ENCODE measurements around the gene SLIT3.

The SLIT3 gene

DNA sequence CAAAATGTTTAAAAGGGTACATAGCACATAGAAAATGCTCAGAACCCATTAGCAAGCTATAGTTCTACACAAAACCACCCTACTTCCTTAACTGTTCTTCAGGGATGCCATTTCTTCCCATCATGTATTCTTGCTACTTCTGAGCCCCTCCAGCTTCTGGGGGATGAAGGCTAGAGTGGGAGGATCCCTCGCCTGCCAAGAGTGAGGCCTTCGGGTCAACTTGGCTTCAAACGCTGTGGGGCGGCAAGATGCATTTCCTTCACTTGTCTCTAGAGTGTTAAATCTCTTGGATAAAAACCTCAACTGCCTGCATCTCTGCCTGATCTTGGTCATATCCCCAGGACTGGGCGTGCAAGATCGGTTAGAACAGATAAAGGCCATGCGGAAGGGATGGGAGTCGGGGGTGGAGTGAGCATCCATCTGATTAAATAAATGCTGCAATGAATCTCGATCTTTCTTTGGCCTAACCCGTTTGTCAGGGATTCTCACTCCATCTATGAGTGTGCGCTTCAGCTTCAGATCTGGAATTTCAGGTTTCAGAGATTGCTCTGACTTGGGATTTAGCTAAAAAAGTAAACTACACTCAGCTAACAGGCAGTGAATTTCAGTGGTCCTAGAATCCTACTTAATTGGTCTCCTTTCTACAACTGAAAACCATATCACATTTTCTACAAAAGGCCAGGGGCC lies 603.8 kb downstream of the SLIT3 start:
- DNase-seq (ENCODE audit: low spot score): no peak

- no peak for DNase-seq (ENCODE audit: low spot score)
Observed at GRCh38 chr5:168696611-168697010, 604.3 kb downstream of the SLIT3 start.

DNA sequence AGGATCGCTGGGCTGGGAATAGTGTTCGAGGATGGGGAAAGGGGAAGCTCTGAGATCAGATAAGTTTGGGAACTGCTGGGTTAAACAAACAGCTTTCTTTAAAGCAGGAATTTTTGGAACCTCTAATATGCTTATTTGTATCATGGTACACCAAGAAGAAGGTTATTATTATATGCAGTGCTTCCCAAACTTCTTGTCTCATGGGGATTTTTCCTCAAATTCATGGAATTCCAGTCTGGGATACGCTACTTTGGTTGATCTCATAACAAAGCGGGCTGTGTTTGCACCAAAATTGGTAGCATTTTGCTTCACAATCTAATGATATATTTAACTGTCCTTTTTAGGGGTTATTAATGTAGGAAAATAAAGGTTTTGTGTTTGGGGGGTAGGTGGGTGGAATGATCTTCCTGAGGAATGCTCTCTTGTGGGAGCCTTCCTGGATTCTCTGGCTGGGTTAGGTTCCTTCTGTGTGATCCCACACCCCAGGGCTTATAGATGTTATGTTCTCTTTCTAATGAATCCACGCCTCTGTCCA lies 605.6 kb downstream of the SLIT3 start:
- DNase-seq (ENCODE audit: low spot score): no peak

DNA sequence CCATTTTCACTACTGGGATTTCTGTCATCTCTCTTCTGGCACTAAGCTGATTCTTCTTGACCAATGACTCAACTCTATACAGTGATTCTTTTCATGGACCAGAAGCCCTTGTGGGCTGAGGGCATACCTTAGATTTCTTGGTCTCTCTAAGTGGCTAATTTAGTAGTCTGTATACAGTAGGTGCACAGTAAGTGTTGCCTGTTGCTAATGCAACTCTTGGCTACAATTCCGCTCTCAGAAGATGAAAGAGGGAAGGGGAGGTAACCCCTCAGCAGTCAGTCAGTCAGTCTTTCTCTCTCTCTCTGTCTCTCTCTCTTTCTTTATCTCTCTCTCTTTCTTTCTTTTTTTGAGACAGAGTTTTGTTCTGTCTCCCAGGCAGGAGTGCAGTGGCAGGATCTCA lies 606.6 kb downstream of the SLIT3 start:
- DNase-seq (ENCODE audit: low spot score): no peak

DNA sequence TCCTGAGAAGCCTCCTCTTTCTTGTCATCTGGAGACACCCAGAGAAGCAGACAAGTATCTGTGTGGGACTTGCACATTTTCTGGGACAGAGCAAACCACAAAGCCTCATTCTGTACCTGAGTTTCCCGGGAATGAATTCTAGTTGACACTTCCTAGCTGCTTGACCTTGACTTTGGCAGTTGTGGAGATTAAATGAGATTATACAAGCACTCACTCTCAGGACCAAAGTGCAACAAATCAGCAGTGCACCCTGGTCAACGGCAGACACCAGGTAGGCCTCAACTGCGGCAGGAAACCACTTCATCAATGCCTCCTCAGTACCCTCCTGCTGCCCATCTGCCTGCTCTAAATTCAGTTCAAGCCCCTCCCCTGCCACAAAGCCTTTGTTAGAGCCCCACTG lies 607.1 kb downstream of the SLIT3 start:
- no peak for DNase-seq (ENCODE audit: low spot score)

DNA sequence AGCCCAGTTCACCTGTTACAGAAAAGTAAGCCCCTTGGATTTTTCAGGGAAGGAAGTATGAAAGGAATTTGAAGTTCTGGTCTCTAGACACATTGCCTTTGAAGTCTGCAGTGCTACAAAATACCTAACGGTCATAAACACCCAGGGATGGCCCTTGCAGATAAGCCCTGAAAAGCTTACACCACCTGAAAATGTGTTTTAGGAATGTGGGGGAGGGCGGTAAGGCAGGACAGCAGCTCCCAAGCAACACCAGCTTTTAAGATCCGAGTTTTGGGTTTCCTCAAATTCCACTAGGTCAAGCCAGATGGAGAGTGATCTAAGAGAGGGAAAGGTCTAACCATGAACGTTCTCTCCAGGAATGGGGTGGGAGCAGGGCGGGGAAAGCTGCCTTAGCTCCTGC lies 607.6 kb downstream of the SLIT3 start:
- no peak for DNase-seq (ENCODE audit: low spot score)

- DNase-seq (ENCODE audit: low spot score): no peak
Observed at GRCh38 chr5:168691891-168692290, 609.0 kb downstream of the SLIT3 start.

- no peak for DNase-seq (ENCODE audit: low spot score)
Observed at GRCh38 chr5:168689260-168689659, 611.7 kb downstream of the SLIT3 start.

DNA sequence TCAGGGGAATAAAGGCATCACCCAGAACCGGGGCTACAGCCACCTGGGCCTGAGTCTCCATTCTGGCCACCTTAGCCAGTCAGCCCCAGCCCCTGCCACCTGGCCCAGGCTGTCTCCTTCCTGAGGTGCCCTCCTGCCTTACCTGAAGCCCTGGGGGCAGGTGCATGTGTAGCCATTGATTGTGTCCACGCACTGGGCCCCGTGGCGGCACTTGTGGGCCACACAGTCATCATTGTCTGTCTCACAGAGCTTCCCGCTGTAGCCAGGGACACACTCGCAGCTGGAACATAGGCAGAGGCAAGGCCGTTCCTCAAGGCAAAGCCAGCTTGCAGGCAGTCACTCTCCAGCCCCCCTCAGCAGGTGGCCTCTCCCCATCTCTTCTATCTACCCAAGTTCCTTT lies 614.1 kb downstream of the SLIT3 start:
- no peak for DNase-seq (ENCODE audit: low spot score)

DNA sequence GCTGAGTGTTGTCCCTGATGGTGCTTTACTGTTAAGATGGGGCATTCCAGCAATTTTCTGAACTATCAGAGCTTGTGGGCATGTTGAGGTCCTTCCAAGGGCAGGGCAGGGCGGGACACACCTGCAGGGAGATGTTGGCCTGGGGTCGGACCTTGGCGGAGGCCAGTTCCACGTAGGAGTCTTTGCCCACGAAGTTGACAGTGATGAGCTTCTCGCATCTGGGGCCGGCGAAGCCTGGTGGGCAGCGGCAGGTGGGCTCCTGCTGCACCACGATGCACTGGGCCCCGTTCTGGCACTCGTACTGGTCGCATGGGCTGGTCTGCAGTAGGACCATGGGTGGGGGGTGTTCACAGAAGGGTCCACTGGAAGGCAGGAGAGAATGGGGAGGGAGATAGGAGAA lies 615.4 kb downstream of the SLIT3 start:
- DNase-seq (ENCODE audit: low spot score): no peak

- DNase-seq (ENCODE audit: low spot score): no peak
Observed at GRCh38 chr5:168683927-168684295, 617.0 kb downstream of the SLIT3 start.

GRCh38 chr5:168683247-168683926 lies 617.6 kb downstream of the SLIT3 start:
- peak; percentile 41 for DNase-seq (ENCODE audit: low spot score)

GRCh38 chr5:168681556-168682183 lies 619.3 kb downstream of the SLIT3 start:
- DNase-seq (ENCODE audit: low spot score): no peak

GRCh38 chr5:168680395-168680794 lies 620.5 kb downstream of the SLIT3 start:
- no peak for DNase-seq (ENCODE audit: low spot score)

DNA sequence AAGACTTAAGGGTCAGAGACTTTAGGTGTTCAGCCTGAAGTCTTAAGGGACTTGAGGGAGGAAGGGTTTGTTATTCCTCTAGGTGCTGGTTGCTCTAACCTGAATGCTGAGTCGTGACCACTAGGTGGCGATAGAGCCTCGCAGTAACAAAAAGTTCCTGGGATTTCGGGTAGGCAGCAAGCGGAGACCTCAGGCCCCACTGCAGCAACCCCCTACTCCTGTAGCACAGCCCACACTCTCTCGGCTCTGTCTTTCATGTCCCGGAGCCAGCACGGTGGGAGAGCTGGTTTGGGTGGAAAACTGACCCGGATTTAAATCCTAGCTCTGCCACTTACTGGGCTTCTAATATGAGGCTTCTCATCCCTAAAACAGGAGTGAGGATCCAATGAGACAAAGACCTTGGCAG lies 621.4 kb downstream of the SLIT3 start:
- peak; percentile 82 for DNase-seq (ENCODE audit: low spot score)

DNA sequence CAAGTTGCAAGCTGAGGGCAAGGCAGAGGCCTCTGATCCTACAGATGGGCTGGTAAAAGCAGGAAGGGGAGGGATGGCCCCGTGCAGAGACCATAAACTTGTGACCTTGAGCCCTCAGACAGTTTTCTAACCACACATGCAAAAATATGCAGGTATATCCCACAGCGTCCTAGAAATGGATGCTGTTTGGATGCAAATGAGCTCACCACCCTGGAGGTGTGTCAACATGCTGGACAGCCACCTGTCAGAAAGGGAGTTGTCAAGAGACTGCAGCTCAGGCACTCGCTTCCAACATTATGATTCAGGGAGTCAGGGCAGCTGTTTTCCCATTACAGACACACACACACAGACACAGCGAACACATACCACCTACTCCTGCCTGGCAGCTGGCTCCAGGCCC lies 624.4 kb downstream of the SLIT3 start:
- no peak for DNase-seq (ENCODE audit: low spot score)

GRCh38 chr5:168675883-168676408 lies 625.0 kb downstream of the SLIT3 start:
- DNase-seq (ENCODE audit: low spot score): no peak

DNA sequence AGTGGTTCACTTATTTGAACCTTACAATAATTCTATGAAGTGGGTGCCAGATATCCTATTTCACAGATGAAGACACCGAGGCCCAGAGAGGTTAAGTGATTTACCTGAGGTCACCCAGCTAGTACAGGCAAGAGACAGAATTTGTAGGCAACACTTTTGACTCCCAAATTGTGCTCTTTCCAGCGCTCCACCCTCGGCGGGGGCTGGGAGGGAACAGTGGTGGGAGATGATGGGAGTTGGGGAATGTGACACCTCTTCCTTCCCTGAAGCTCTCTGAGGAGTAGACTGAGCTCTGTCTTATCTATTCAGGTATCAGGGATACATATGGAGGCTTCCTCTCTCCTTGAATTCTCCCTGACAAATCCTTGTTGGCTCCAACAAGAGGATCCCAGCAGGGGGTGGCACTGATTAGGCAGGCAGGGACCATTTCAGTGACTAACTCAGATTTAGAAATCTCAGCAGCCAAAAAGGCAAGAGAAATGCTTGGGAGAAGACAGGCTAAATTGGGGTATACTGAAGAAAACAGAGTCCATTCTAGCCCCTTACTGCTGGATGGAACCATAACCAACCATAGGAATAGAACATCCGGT lies 626.0 kb downstream of the SLIT3 start:
- DNase-seq (ENCODE audit: low spot score): no peak

DNA sequence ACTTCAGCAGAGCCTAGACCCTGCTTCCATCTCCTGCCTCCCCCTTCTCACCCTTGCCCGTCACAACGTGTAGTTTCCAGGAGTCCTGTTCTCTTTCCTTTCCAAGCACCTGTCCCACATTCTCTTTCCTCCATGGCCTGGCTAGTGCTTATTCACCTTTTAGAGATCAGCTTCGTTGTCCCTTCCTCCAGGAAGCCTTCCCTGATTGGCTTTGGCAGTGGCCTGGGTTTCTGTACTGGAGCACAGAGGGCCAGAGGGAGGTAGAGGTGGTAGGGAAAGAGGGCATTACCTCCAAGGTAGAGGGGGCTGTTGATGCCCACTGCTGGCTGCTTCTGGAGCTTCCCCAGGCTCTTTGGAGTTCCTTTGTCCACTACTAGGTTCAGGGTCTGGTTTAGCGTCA lies 628.1 kb downstream of the SLIT3 start:
- no peak for DNase-seq (ENCODE audit: low spot score)

- DNase-seq (ENCODE audit: low spot score): no peak
Observed at GRCh38 chr5:168672016-168672415, 628.9 kb downstream of the SLIT3 start.

DNA sequence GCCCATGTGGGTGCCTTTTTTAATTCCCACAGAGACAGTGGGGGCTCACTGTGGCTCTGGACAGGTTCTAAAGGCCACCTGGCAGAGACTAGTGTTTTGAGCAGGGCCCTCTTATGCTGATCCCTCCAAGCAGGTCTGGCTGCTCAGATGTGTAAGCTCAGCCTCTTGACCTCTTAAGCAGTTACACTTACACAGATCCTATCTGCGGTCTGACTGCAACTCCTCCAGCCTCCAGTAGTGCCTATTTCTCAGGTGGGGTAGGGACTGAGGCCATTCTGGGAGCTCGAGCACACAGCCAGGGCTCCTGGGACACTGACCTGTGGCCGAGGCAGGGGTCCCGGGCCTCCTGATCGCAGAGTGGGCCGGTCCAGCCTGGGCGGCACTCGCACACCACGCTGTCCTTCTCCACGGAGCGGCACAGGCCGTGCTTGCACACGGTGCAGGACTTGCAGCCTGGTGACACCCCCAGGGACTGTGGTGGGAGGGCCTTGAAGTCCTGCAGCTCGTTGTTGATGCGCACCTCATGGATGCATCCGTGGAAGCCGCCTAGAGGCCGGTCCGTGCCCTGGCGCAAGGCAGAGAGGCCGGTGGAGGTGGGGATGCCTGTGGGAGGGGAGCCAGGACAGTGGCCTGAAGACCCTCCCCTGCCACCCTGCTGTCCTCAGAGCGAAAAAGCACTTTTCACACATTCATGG lies 629.9 kb downstream of the SLIT3 start:
- DNase-seq (ENCODE audit: low spot score): no peak

All from hematopoietic multipotent progenitor cell treated with erythropoietin and hydrocortisone succinate and interleukin-3 and kit ligand, for 17 days (in vitro differentiated cells).